ENCODE results near the gene PLCXD3.

GRCh38 chr5:41517909-41518308, 7.5 kb upstream of the PLCXD3 start:
- TF ChIP-seq POLR2A (IDR thresholded peaks at IDR 0.05) (no peak), EP300 (IDR thresholded peaks at IDR 0.05) (no peak), POLR2AphosphoS5 (IDR thresholded peaks at IDR 0.05) (no peak)
- TF ChIP-seq, protein P1, sequence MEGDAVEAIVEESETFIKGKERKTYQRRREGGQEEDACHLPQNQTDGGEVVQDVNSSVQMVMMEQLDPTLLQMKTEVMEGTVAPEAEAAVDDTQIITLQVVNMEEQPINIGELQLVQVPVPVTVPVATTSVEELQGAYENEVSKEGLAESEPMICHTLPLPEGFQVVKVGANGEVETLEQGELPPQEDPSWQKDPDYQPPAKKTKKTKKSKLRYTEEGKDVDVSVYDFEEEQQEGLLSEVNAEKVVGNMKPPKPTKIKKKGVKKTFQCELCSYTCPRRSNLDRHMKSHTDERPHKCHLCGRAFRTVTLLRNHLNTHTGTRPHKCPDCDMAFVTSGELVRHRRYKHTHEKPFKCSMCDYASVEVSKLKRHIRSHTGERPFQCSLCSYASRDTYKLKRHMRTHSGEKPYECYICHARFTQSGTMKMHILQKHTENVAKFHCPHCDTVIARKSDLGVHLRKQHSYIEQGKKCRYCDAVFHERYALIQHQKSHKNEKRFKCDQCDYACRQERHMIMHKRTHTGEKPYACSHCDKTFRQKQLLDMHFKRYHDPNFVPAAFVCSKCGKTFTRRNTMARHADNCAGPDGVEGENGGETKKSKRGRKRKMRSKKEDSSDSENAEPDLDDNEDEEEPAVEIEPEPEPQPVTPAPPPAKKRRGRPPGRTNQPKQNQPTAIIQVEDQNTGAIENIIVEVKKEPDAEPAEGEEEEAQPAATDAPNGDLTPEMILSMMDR (IDR thresholded peaks at IDR 0.05) = no peak
